GM19099 (cell line): Measurements from ENCODE around the gene DHCR24.

ENCODE experiments used
- POLR2A ChIP-seq: IDR thresholded peaks from 3 replicates; pipeline ENCODE4 v1.6.1; 2011; ENCODE audit warnings: low read depth; ENCODE audit not compliant: insufficient read length; ENCODE audit errors: extremely low read depth

Gene DHCR24

DNA sequence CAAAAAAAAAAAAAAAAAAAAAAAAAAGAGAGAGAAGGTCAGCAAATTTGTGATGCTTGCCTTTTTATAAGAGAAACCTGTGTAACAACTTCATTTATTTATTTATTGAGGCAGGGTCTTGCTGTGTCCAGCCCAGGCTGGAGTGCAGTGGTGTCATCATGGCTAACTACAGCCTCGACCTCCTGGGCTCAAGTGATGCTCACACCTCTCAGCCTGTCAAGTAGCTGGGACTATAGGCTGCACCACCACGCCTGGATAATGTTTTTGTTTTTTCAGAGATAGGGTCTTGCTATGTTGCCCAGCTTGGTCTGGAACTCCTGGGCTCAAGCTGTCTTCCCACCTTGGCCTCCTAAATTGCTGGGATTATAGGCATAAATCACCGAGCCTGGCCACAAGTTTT, 42.4 kb downstream of the DHCR24 start:
- no peak for TF ChIP-seq POLR2A

DNA sequence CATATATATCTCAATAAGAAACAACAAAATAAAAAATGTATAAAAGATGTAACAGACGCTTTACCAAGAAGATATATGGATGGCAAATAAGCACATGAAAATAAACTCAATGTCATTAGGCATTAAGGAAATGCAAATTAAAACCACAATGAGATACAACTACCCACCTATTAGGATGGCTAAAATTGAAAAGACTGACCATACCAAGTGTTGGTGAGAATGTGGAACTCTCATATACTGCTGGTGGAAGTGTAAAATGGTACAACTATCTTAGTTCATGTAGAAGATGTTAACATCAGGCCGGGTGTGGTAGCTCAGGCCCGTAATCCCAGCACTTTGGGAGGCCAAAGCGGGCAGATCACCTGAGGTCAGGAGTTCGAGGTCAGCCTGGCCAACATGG, 43.5 kb downstream of the DHCR24 start:
- no peak for TF ChIP-seq POLR2A

DNA sequence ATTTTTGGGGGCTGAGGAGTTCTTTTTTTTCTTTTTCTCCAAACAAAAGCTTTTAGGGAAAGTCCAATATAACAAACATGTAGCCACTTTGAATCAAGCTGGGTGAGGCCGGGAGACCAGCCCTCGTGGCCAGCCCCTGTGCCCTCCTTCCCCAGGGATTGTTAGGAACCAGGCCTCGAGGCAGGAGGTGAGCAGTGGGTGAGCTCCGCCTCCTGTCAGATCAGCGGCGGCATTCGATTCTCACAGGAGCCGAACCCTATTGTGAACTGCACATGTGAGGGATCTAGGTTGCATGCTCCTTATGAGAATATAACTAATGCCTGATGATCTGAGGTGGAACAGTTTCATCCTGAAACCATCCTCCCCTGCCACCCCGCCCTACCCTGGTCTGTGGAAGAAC, 44.0 kb downstream of the DHCR24 start:
- no peak for TF ChIP-seq POLR2A

DNA sequence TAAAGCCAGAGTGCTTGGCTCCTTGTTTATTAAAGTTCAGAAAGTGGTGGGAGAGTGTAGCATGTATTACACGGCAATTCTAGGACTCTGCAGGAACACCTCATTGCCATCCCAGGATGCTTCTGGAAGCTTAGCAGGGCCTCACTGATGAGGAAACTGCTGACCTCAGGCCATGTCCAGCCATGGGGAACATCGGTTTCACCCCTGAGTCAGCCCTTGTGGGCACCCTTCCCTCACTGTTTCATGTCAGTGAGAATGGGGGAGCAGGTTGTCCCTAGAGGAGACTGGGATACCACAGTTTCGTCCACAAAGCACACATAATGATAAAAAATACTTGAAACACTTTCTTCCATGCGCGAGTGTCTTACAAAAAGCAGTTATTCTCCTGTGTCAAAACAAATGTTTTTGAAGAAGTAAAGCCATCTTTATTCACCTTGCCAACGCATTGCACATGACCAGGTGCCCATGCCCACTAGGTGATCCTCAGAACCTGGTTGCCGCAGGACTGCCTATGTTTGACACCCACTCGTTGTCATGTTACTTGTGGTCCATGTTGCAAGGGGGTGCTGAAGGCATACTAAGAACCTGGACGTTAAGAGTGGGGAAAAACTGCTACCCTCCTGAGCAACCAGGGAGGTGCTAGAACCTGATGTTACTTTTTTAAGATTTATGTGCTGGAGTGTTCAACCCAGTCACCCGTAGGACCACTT, 44.6 kb downstream of the DHCR24 start:
- TF ChIP-seq POLR2A: no peak

DNA sequence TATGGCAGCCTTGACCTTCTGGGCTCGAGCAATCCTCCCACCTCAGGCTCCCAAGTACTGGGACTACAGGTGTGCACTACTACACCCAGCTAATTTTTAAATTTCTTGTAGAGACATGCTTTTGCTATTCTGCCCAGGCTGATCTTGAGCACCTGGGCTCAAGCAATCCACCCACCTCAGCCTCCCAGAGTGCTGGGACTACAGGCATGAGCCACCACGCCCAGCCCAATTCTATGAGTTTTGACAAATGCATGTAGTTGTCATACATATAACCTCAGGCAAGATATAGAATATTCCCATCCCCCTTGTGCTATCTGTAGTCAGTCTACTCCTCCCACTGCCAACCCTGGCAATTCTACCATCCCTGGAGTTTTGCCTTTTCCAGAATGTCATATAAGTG, 47.2 kb downstream of the DHCR24 start:
- TF ChIP-seq POLR2A: no peak

DNA sequence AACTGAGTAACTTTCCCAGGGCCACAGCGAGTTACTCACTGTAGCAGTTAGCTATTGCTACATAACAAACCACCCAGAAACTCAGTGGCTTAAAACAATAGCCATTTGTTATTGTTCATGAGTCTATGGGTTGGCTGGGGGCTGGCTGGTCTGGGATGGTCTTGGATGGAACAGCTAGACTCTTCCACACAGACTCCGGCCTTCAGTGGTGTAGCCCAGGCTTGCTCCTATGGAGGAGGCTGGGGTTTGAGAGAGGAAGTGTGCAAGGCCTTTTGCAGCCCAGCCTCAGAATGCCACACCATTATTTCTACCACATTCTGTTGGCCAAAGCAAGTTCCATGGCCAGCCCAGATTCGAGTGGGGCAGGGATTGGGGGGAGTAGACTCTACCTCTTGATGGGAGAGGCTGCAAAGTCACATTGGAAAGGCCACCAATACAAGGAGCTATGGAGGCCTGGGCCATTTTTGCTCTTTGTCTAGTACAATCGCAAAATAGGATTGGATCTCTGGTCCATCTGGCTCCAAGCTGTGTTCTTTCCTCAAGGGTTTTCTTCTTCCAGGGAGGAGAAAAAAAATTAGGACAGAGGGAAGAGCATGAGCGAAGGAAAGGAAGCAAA, 48.3 kb downstream of the DHCR24 start:
- no peak for TF ChIP-seq POLR2A

DNA sequence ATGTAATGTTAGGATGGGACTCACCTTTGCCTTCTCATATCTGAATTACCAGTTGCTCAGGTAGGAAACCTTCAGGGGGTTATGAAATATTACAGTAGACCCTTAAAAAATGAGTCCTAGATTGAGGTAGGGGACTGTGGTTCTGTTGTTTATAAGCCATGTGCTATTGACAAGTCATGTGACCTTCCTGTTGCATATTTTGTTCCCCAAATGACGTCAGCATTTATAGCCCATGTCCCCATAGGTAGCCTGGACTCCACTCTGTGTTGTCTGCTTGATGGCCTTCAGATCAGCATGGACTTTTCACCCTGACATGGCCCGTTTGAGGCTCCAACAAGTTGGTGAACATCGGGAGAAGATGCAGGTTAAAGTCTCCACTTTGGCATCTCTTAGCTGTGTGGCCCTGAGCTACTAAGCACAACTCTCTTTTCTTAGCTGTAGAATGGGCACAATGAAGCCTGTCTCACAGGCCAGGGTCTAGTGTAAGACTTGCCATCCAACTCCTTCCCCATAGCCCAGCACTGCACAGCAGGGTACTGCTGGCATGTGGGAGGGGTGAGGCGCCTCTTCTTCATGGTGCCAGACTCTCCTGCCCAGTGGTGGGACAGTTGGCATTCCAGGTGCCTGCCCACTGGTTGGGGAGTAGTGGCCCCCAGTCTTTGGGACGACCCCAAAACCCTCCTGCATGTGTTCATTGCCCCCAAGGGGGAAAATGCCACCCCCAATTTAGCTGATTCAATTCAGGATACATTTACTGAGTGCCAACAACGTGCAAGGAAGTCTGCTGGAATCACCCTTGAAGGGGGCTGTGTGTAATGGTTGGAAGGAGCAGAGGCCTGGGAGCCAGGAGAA, 49.8 kb downstream of the DHCR24 start:
- no peak for TF ChIP-seq POLR2A

DNA sequence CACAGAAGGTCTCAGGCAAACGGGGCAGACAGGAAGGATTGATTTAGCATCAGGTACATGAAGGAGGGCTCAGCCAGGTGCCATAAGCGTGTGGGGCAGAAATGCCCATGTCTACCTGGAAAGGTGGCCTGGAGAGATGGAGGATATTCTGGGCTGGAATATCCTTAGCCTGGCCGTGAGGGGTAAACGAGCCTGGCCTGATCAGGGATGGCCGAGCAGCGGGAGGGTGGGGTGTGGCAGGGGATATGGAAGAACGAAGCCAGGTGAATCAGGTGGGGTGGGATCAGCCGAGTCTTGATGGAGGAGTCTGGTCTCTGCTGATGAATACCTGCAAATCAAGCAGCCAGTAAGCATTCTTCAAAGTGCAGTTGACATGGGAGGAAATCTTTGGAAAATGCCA, 50.4 kb downstream of the DHCR24 start:
- TF ChIP-seq POLR2A: no peak

DNA sequence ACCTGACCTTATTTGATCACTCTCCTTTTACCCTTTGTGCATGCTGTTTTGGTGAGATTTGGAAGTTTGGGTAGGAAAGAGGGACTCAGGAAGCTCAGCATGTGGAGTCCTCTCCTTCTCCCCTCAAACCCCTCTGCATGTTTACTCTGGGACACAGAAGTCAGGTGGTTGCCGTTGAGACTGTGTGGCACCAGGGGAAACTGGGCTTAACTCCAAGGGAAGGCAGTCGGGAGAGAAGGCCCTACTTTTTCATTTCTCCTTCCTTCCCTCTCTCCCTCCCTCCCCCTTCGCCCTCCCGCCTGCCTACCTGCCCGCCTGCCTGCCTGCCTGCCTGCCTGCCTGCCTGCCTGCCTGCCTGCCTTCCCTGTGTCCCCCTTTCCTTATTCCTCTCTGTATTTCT, 51.0 kb downstream of the DHCR24 start:
- TF ChIP-seq POLR2A: no peak

DNA sequence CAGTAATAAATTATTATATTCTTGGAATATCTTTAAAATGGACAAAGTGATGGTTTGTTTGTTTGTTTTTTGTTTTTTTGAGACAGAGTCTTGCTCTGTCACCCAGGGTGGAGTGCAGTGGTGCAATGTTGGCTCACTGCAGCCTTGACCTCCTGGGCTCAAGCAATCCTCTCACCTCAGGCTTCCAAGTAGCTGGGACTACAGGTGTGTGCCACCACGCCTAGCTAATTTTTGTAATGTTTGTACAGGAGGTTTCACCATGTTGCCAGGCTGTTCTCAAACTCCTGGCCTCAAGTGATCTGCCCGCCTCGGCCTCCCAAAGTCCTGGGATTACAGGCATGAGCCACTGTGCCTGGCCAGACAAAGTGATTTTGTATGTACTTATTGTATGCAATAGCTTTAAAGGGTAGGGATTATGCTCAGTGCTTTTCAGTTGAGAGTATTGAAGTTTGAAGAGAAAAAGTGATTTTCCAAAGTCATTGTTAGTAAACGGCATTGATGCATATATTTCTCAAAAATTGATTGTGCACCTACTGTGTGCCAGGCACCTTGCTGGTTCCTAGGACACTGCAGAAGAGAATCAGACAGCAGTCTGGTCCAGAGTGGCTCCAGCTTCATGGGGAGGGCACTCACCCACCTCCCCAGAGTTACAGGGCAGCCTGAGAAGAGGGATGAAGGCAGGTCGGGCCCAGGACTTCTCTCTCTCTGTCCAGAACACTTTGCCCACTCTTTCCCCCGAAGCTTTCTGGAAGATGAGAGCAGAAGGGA, 51.7 kb downstream of the DHCR24 start:
- TF ChIP-seq POLR2A: no peak

DNA sequence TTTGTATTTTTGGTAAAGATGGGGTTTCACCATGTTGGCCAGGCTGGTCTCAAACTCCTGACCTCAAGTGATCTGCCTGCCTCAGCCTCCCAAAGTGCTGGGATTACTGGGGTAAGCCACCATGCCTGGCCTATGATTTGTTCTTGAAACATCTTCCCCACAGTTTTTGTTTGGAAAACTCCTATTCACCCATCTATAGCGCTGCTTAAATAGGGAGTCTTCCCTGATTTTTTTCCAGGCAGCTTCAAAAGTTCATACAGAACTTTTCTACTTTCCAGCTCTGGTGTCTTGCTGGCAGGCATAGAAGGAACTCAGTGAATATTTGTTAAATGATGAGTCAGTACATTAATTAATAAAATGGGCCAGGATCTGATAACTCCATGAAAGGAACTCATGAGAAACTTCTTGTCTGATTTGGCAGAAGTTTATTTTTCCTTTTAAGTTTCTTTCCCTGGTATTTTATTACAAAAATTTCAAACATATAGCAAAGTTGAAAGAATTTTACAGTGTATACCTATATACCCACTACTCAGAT, 52.9 kb downstream of the DHCR24 start:
- no peak for TF ChIP-seq POLR2A

DNA sequence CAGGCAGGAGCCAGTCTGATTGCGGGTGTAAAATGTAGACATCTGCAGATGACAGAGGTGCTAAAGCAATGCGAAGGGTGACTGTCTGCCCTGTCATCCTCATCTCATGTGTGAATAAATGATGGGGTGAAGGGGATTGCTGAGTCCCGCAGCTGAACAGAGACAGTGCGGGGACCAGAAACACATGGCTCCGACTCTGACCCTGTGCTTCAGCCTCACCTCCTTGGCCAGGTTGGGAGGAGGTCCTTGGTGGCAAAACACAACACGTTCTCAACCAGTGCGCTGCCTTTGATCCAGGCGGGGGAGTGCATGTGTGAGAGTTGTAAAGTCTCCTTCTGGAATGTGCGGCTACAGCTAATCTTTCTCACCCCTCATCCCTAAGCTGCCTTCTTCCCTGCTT, 53.9 kb downstream of the DHCR24 start:
- no peak for TF ChIP-seq POLR2A

DNA sequence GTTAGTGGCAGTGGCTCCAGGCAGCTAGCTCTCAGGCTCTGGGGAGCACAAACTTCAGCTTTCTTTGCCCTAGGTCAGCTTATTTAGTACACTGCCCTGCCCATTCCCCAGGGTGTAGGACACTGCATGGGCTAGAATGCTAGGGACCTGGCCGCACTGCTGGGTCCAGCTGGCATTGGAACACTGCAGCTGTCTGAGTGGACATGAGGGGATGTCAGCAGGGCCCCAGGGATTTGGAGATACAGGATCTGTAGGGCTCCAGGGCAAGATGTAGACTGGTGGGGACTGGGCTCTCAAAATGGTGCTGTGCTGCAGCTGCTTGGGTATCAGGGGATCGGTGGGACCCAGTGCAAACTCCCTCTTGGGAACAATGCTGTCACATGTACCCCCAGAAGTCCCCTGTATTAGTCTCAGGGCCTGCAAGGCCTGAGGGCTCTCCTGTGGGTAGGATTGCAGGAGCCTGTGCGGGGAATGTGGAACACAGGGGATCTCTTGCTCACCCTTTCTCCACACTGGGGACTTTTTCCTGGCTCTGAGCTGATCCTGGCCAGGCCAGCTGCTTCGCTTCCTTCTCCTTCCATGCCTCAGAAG, 60.7 kb downstream of the DHCR24 start:
- no peak for TF ChIP-seq POLR2A

DNA sequence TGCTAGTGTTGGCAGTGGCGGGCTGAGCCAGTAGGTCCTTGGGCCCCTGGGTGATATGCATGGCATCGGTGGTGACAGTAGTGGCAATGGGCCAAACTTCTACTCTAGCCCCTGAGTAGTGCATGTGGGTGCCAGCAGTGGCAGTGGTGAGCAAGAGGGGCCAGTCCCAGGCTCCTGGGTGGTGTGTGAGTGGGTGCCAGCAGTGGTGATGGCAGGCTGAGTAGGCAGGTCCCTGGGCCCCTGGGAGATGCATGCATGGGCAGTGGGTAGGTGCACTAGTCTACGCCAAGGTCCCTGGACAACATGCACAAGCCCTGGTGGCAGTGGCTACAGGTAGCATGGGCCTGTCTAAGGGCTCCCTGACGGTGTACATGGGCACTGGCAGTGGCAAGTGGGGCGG, 61.3 kb downstream of the DHCR24 start:
- no peak for TF ChIP-seq POLR2A

DNA sequence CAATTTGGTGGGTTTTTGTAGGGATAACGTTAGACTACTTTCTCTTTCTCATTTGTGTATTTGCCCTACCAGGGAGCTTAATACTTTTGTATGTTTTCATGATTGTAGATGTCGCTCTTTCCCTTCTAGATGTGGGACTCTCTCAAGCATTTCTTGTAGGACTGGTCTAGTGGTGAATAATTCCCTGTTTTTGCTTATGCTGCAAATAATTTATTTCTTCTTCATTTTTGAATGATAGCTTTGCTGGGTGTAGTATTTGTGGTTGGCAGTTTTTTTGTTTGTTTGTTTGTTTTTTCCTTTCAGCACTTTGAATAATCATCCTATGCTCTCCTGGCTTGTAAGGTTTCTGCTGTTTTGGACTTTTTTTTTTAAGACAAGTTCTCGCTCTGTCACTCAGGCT, 63.3 kb downstream of the DHCR24 start:
- TF ChIP-seq POLR2A: no peak

DNA sequence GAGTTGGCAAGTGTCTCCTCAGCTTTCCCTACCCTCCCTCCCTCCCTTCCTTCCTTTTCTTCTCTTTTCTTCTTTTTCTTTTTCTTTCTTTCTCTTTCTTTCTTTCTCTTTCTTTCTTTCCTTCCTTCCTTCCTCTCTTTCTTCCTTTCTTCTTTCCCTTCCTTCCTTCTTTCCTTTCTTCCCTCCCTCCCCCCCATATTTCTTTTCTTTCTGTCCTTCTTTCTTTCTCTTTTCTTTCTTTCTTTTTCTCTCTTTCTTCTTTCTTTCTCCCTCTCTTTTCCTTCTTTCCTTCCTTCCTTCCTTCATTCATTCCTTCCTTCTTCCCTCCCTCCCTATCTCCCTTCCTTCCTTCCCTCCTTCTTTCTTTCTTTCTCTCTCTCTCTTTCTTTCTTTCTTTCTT, 67.3 kb downstream of the DHCR24 start:
- no peak for TF ChIP-seq POLR2A

DNA sequence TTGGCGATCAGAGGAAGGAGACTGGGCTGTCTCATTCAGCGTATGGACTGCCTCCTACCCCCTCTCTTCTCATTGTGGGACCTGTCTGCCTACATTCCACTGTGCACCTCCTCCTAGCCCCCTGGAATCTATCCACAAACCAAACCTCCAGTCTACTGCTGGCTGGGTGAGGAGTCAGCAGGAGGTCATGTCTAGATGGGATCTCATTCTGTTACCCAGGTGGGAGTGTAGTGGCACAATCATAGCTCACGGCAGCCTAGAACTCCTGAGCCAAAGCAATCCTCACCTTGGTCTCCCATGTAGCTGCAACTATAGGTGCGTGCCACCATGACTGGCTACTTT, 67.8 kb downstream of the DHCR24 start:
- no peak for TF ChIP-seq POLR2A
